ENCODE results near the gene MRM3.

- no peak for TF ChIP-seq REST (IDR thresholded peaks at IDR 0.05)
- TF ChIP-seq CTCF (IDR thresholded peaks at IDR 0.05; ENCODE audit: low read depth, low read length, missing input control) = no peak
- TF ChIP-seq EGR1 (IDR thresholded peaks at IDR 0.05; ENCODE audit: low read depth in 2 of 2) = no peak
- no peak for TF ChIP-seq MAX (IDR thresholded peaks at IDR 0.05)
- no peak for TF ChIP-seq SP1 (IDR thresholded peaks at IDR 0.05)
Observed at GRCh38 chr17:795276-795675, 13.1 kb downstream of the MRM3 start.

Data from liver (tissue), 3 donors.